ENCODE measurements around the gene GNPAT.

Gene GNPAT

GRCh38 chr1:231242516-231243198 lies 1.6 kb downstream of the GNPAT start:
- DNase-seq (ENCODE audit: low read depth in 2 of 2): no peak

GRCh38 chr1:231248778-231249177 lies 7.8 kb downstream of the GNPAT start:
- DNase-seq (ENCODE audit: low read depth in 2 of 2): no peak

- DNase-seq (ENCODE audit: low read depth in 2 of 2): no peak
These were observed 11.3 kb downstream of the GNPAT start for GRCh38 chr1:231252336-231252735.

- no peak for DNase-seq (ENCODE audit: low read depth in 2 of 2)
These were observed 19.3 kb downstream of the GNPAT start for GRCh38 chr1:231260351-231260750.

- DNase-seq (ENCODE audit: low read depth in 2 of 2): no peak
These were observed 23.6 kb downstream of the GNPAT start for GRCh38 chr1:231264642-231265041.

GRCh38 chr1:231265379-231265778 lies 24.4 kb downstream of the GNPAT start:
- no peak for DNase-seq (ENCODE audit: low read depth in 2 of 2)

GRCh38 chr1:231266811-231267322 lies 25.9 kb downstream of the GNPAT start:
- no peak for DNase-seq (ENCODE audit: low read depth in 2 of 2)

GRCh38 chr1:231272173-231272572 lies 31.2 kb downstream of the GNPAT start:
- DNase-seq (ENCODE audit: low read depth in 2 of 2): no peak

GRCh38 chr1:231272880-231273279 lies 31.9 kb downstream of the GNPAT start:
- no peak for DNase-seq (ENCODE audit: low read depth in 2 of 2)

- DNase-seq (ENCODE audit: low read depth in 2 of 2): peak; percentile 30 to 34
These were observed 33.3 kb downstream of the GNPAT start for GRCh38 chr1:231274119-231274825.

- DNase-seq (ENCODE audit: low read depth in 2 of 2): no peak
These were observed 37.2 kb downstream of the GNPAT start for GRCh38 chr1:231278100-231278790.

- DNase-seq (ENCODE audit: low read depth in 2 of 2): no peak
These were observed 38.1 kb downstream of the GNPAT start for GRCh38 chr1:231279081-231279480.

- DNase-seq (ENCODE audit: low read depth in 2 of 2): no peak
These were observed 38.7 kb downstream of the GNPAT start for GRCh38 chr1:231279683-231280082.

GRCh38 chr1:231284441-231284840 lies 43.4 kb downstream of the GNPAT start:
- DNase-seq (ENCODE audit: low read depth in 2 of 2): no peak

- DNase-seq (ENCODE audit: low read depth in 2 of 2): no peak
These were observed 45.6 kb downstream of the GNPAT start for GRCh38 chr1:231286603-231287002.

- DNase-seq (ENCODE audit: low read depth in 2 of 2): no peak
These were observed 54.9 kb downstream of the GNPAT start for GRCh38 chr1:231295938-231296337.

GRCh38 chr1:231301990-231302389 lies 61.0 kb downstream of the GNPAT start:
- DNase-seq (ENCODE audit: low read depth in 2 of 2): no peak

GRCh38 chr1:231310391-231310934 lies 69.5 kb downstream of the GNPAT start:
- no peak for DNase-seq (ENCODE audit: low read depth in 2 of 2)

GRCh38 chr1:231311720-231312431 lies 70.9 kb downstream of the GNPAT start:
- no peak for DNase-seq (ENCODE audit: low read depth in 2 of 2)

GRCh38 chr1:231312432-231312788 lies 71.4 kb downstream of the GNPAT start:
- DNase-seq (ENCODE audit: low read depth in 2 of 2): no peak

- DNase-seq (ENCODE audit: low read depth in 2 of 2): no peak
These were observed 72.6 kb downstream of the GNPAT start for GRCh38 chr1:231313661-231314060.

- DNase-seq (ENCODE audit: low read depth in 2 of 2): peak; percentile 24 to 36
These were observed 74.9 kb downstream of the GNPAT start for GRCh38 chr1:231315887-231316286.

Data from stimulated activated CD4-positive, alpha-beta T cell treated with anti-CD3 and anti-CD28 coated beads, Interleukin-15, amount 100 ng/mL, for 48 hours (primary cell).